SK-N-MC (cell line): ENCODE measurements around the gene PSMD7.

Experiments
- EZH2 ChIP-seq: fragments of 200-600 bp; sonication (generic); IDR thresholded peaks from one replicate; pipeline ENCODE4 v1.6.1; 2017; ENCODE audit warnings: antibody characterized with exemption
- FOXP2 ChIP-seq: optimal IDR thresholded peaks from 2 replicates; pipeline ENCODE3; 2011; ENCODE audit warnings: mild to moderate bottlenecking, moderate library complexity; ENCODE audit not compliant: insufficient read depth; ENCODE audit errors: extremely low read length, control extremely low read depth

DNA sequence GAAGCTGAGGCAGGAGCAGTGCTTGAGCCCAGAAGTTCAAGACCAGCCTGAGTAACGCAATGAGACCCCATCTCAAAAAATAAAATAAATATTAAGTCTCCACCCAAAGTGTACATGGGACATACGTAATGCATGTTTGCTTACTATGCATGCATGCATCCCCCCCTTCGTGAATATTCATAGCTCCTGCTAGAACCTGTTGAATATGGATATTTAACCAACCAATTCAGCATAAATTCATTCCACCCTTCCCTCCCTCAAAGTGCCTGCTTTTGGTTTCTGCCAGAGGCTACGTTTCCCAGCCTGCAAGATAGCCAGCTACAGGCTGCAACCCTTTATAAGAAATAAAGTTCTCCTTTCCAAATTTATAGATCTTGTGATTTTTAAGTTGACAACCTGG lies 12.9 kb upstream of the PSMD7 start:
- TF ChIP-seq FOXP2 (no peak), EZH2 (no peak)
